Mucosa of descending colon (tissue), 3 donors: Measurements from ENCODE around the gene NKIRAS1. TPM values are rescaled to one million over a fixed set of nuclear protein-coding genes. Genes with fewer than 3 reads are reported as not detected.
A peak's percentile ranks its signal among the peaks of the same experiment; 100 is the strongest.
"Not testable (repeated sequence)": the region's sequence is repeated elsewhere in the genome, so short reads cannot be mapped to it uniquely, and the experiment has no call there.

ENCODE experiments used
- ATAC-seq: fragments of 200-7000 bp; cut with Tn5 transposase; one replicate; pipeline ENCODE4 v1.9.1; 2020; ENCODE audit warnings: mild to moderate bottlenecking, moderate library complexity
- DNase-seq, 3 donors: peaks; one replicate each; pipeline ENCODE4 v3.0.0-alpha.2; 2020
- H3K36me3 ChIP-seq: fragments of 200-600 bp; one replicate; pipeline ENCODE4 v1.8.0; 2021; ENCODE audit warnings: low read depth, mild to moderate bottlenecking
- H3K4me1 ChIP-seq: fragments of 200-600 bp; one replicate; pipeline ENCODE4 v1.8.0; 2021; ENCODE audit warnings: low read depth, mild to moderate bottlenecking
- H3K4me3 ChIP-seq: fragments of 200-600 bp; one replicate; pipeline ENCODE4 v1.8.0; 2021; ENCODE audit warnings: mild to moderate bottlenecking
- H3K9me3 ChIP-seq: fragments of 200-600 bp; one replicate; pipeline ENCODE4 v1.8.0; 2021; ENCODE audit warnings: mild to moderate bottlenecking
- CTCF ChIP-seq: fragments of 200-600 bp; IDR thresholded peaks from one replicate; pipeline ENCODE4 v1.8.0; 2022; ENCODE audit warnings: antibody characterized with exemption, mild to moderate bottlenecking
- intact Hi-C, 2 donors: fragments of 100-400 bp; cut with DNase I in 1 of 2; cut with micrococcal nuclease in 1 of 2; formaldehyde crosslinking; loops; one replicate each; pipeline versions ENCODE4 v1.11.0 to v1.11.1; 2022; cut with DNase I, micrococcal nuclease
- total RNA-seq, 3 donors: library from RNA; stranded (reverse); fragmentation: NEBNext Ultra II Directional in 2 of 3; extraction: Animal tissue kit (Norgen Biotek cat#: 25700) in 2 of 3; gene quantifications; one replicate each; pipeline versions ENCODE4 v1.2.1 to v1.2.4, GENCODE V29; 2021 to 2023
- donor health status: DM: no; HTN: no; CAD: no; lungs with moderate emphysema.
- donor health status: DM: no; HTN: no; CAD: no.
- donor health status: DM: no; HTN: yes; CAD: no.

The NKIRAS1 gene
- total RNA-seq, 3 donors from 2014 or later, result 3.5 to 15.0 (median 5.3) TPM

- no peak for ATAC-seq
- intact Hi-C loops, result no loop called here
- no peak for DNase-seq
- Histone ChIP-seq H3K4me3 (no peak overlapping the region), H3K4me1 (peaks cover 14% of the 10 kb centered on the region), H3K36me3 (no peaks in the 10 kb centered on the region), H3K9me3 (no peaks in the 10 kb centered on the region)
- no peak for TF ChIP-seq CTCF
Observed at GRCh38 chr3:23919628-23920027, 2.8 kb upstream of the NKIRAS1 start.

- H3K36me3 ChIP-seq, ATAC-seq, H3K4me3 ChIP-seq, DNase-seq, intact Hi-C loops, H3K9me3 ChIP-seq: not testable (repeated sequence)
- peaks cover 14% of the 10 kb centered on the region for H3K4me1 ChIP-seq
Observed at GRCh38 chr3:23918331-23918730, 1.5 kb upstream of the NKIRAS1 start.

GRCh38 chr3:23917679-23918303, 1.0 kb upstream of the NKIRAS1 start:
- DNase-seq (peak in 1 of 3 donors; percentile 83), ATAC-seq (peak; percentile 72)
- H3K9me3 ChIP-seq, H3K36me3 ChIP-seq, intact Hi-C loops: not testable (repeated sequence)
- Histone ChIP-seq H3K4me1 (peaks cover 14% of the 10 kb centered on the region), H3K4me3 (peak overlapping the region; percentile 83)

GRCh38 chr3:23916152-23916885, 471 bp downstream of the NKIRAS1 start:
- intact Hi-C loops, result no loop called here
- H3K4me1 ChIP-seq, result peaks cover 14% of the 10 kb centered on the region

GRCh38 chr3:23915537-23916108, 1.2 kb downstream of the NKIRAS1 start:
- peak in 1 of 3 donors; percentile 17 for DNase-seq
- TF ChIP-seq CTCF, result no peak
- intact Hi-C loops, result no loop called here
- ATAC-seq, result no peak
- Histone ChIP-seq H3K9me3 (no peaks in the 10 kb centered on the region), H3K36me3 (no peaks in the 10 kb centered on the region), H3K4me3 (no peak overlapping the region), H3K4me1 (peaks cover 14% of the 10 kb centered on the region)

More at GRCh38 chr3:23916152-23916885, 471 bp downstream of the NKIRAS1 start:
- DNase-seq (no peak), ATAC-seq (peak; percentile 62)
- H3K9me3 ChIP-seq, result no peaks in the 10 kb centered on the region
- H3K4me3 ChIP-seq, result peak overlapping the region; percentile 83
- no peak for TF ChIP-seq CTCF
- no peaks in the 10 kb centered on the region for H3K36me3 ChIP-seq

- Histone ChIP-seq H3K4me1 (peaks cover 14% of the 10 kb centered on the region), H3K36me3 (no peaks in the 10 kb centered on the region), H3K9me3 (no peaks in the 10 kb centered on the region), H3K4me3 (no peak overlapping the region)
- DNase-seq, result no peak
- no peak for ATAC-seq
- intact Hi-C loops, result no loop called here
- TF ChIP-seq CTCF, result no peak
Observed at GRCh38 chr3:23913873-23914743, 2.7 kb downstream of the NKIRAS1 start.
